H1 (cell line): ENCODE data around the gene BATF3. TPM values are rescaled to one million over a fixed set of nuclear protein-coding genes. Genes with fewer than 3 reads are reported as not detected.
"Not testable (repeated sequence)": the region's sequence is repeated elsewhere in the genome, so short reads cannot be mapped to it uniquely, and the experiment has no call there.

Experiments
- CTCF ChIA-PET: fragments of 300-600 bp; sonication (Branson Sonifier 250); formaldehyde crosslinking; loops from one replicate; lab custom pipeline; 2021; ENCODE audit not compliant: partially characterized antibody; lab: Charles Lee
- POLR2A ChIA-PET: fragments of 300-600 bp; sonication (Branson Sonifier 250); formaldehyde crosslinking; loops from one replicate; lab custom pipeline; 2021; ENCODE audit warnings: inconsistent platforms; ENCODE audit not compliant: partially characterized antibody; lab: Charles Lee
- DNase-seq, 2 experiments: peaks; one replicate each; pipeline versions ENCODE4 v3.0.0 to v3.0.0-alpha.2; 2010 to 2022; ENCODE audit warnings: low spot score in 2 of 2, low read depth in 1 of 2, mixed read lengths in 1 of 2
- FAIRE-seq: peaks from 2 replicates; lab custom pipeline; 2011; peaks lifted over from hg19 to GRCh38; lab: Jason Lieb, UNC
- H2AFZ ChIP-seq: 2 replicates; pipeline ENCODE4 v1.8.1; 2012; ENCODE audit warnings: low read length, inconsistent platforms
- H2AK5ac ChIP-seq: 2 replicates; pipeline ENCODE4 v1.6.1; 2013; ENCODE audit warnings: low read depth, low read length
- H2BK120ac ChIP-seq: replicated peaks from 2 replicates; pipeline ENCODE3; 2013; ENCODE audit warnings: low read depth, low read length, inconsistent platforms
- H2BK12ac ChIP-seq: 2 replicates; pipeline ENCODE4 v1.6.1; 2013; ENCODE audit warnings: low read depth, low read length
- H2BK15ac ChIP-seq: 2 replicates; pipeline ENCODE4 v1.6.1; 2013; ENCODE audit warnings: low read length
- H2BK20ac ChIP-seq: 2 replicates; pipeline ENCODE4 v1.6.1; 2013; ENCODE audit warnings: low read length
- H2BK5ac ChIP-seq: 2 replicates; pipeline ENCODE4 v1.6.1; 2013; ENCODE audit warnings: low read depth, low read length
- H3K14ac ChIP-seq: 2 replicates; pipeline ENCODE4 v1.6.1; 2013; ENCODE audit warnings: inconsistent platforms; ENCODE audit not compliant: insufficient read length
- H3K18ac ChIP-seq: 2 replicates; pipeline ENCODE4 v1.6.1; 2013; ENCODE audit warnings: low read length; ENCODE audit errors: extremely low read depth
- H3K23ac ChIP-seq: 2 replicates; pipeline ENCODE4 v1.6.1; 2013; ENCODE audit warnings: inconsistent platforms; ENCODE audit not compliant: insufficient read length
- H3K23me2 ChIP-seq: 2 replicates; pipeline ENCODE4 v1.6.1; 2013; ENCODE audit warnings: low read depth, low read length
- H3K27ac ChIP-seq: 2 replicates; pipeline ENCODE4 v1.6.1; 2011; ENCODE audit warnings: low read depth, low read length, inconsistent platforms
- H3K27me3 ChIP-seq, 4 experiments: replicated peaks in 1 of 4; 1 replicate in 1 of 4; 2 replicates in 3 of 4; pipeline versions ENCODE4 v1.6.1 to v1.8.1; 2011 to 2013; ENCODE audit warnings: low read length in 3 of 4, mild to moderate bottlenecking in 3 of 4, inconsistent platforms in 2 of 4, mixed read lengths in 2 of 4, moderate library complexity in 1 of 4; ENCODE audit not compliant: control insufficient read depth in 3 of 4, insufficient read depth in 3 of 4; ENCODE audit errors: extremely low read depth in 1 of 4
- H3K36me3 ChIP-seq, 4 experiments: 2 replicates each; pipeline versions ENCODE4 v1.6.1 to v1.8.1; 2011 to 2013; ENCODE audit warnings: mild to moderate bottlenecking in 4 of 4, low read length in 3 of 4, moderate library complexity in 2 of 4, control low read depth in 1 of 4, inconsistent platforms in 1 of 4; ENCODE audit not compliant: insufficient read depth in 4 of 4, control insufficient read depth in 2 of 4
- H3K4ac ChIP-seq: replicated peaks from 2 replicates; pipeline ENCODE3; 2013; ENCODE audit warnings: low read length, low read depth, mixed read lengths, inconsistent platforms; ENCODE audit not compliant: insufficient read length
- H3K4me1 ChIP-seq, 4 experiments: replicated peaks in 1 of 4; 1 replicate in 1 of 4; 2 replicates in 3 of 4; pipeline versions ENCODE4 v1.6.1 to v1.8.1; 2011 to 2013; ENCODE audit warnings: low read length in 3 of 4, inconsistent platforms in 2 of 4, mixed read lengths in 1 of 4; ENCODE audit not compliant: insufficient read depth in 4 of 4, control insufficient read depth in 3 of 4
- H3K4me2 ChIP-seq, 2 experiments: 2 replicates each; pipeline versions ENCODE4 v1.6.1 to v1.8.1; 2011 to 2013; ENCODE audit warnings: low read depth in 2 of 2, low read length in 2 of 2, control low read depth in 1 of 2, inconsistent platforms in 1 of 2, mild to moderate bottlenecking in 1 of 2; ENCODE audit not compliant: insufficient read depth in 1 of 2
- H3K4me3 ChIP-seq, 4 experiments: fragments of 200-600, 300-600 bp in 1 of 4; sonication (generic), shearing (Covaris generic), sonication (Bioruptor Twin) in 1 of 4; 2 replicates each; pipeline versions ENCODE4 v1.5.1 to v1.8.1; 2011 to 2016; ENCODE audit warnings: low read length in 4 of 4, low read depth in 3 of 4, control low read depth in 2 of 4, inconsistent platforms in 2 of 4, mild to moderate bottlenecking in 2 of 4, mixed read lengths in 1 of 4, moderate library complexity in 1 of 4; ENCODE audit not compliant: insufficient read depth in 2 of 4; ENCODE audit errors: extremely low read depth in 1 of 4
- H3K56ac ChIP-seq: replicated peaks from 2 replicates; pipeline ENCODE3; 2013; ENCODE audit warnings: low read depth, mild to moderate bottlenecking, mixed read lengths, low read length, inconsistent platforms; ENCODE audit not compliant: insufficient read length
- H3K79me1 ChIP-seq: 2 replicates; pipeline ENCODE4 v1.6.1; 2013; ENCODE audit warnings: low read depth, low read length, control low read depth
- H3K79me2 ChIP-seq, 2 experiments: 2 replicates each; pipeline versions ENCODE4 v1.6.1 to v1.8.1; 2012 to 2013; ENCODE audit warnings: low read length in 2 of 2, mild to moderate bottlenecking in 2 of 2, inconsistent platforms in 1 of 2; ENCODE audit not compliant: insufficient read depth in 2 of 2, control insufficient read depth in 1 of 2
- H3K9ac ChIP-seq, 4 experiments: replicated peaks in 1 of 4; 1 replicate in 1 of 4; 2 replicates in 3 of 4; pipeline versions ENCODE4 v1.6.1 to v1.8.1; 2011 to 2013; ENCODE audit warnings: low read depth in 3 of 4, low read length in 3 of 4, control low read depth in 2 of 4, mild to moderate bottlenecking in 2 of 4, moderate library complexity in 2 of 4, inconsistent platforms in 1 of 4; ENCODE audit errors: extremely low read depth in 1 of 4
- H3K9me3 ChIP-seq, 2 experiments: 2 replicates each; pipeline versions ENCODE4 v1.6.1 to v1.8.1; 2012 to 2013; ENCODE audit warnings: mild to moderate bottlenecking in 2 of 2, moderate library complexity in 2 of 2, control low read depth in 1 of 2, inconsistent platforms in 1 of 2, low read depth in 1 of 2, low read length in 1 of 2, mixed read lengths in 1 of 2; ENCODE audit not compliant: insufficient read depth in 2 of 2
- H4K20me1 ChIP-seq, 2 experiments: replicated peaks in 1 of 2; 2 replicates each; pipeline versions ENCODE3 to v1.8.1; 2011 to 2013; ENCODE audit warnings: inconsistent platforms in 2 of 2, low read length in 2 of 2, mild to moderate bottlenecking in 1 of 2; ENCODE audit not compliant: insufficient read depth in 2 of 2, control insufficient read depth in 1 of 2
- H4K5ac ChIP-seq: 2 replicates; pipeline ENCODE4 v1.6.1; 2013; ENCODE audit warnings: low read length, low read depth, mixed read lengths, inconsistent platforms; ENCODE audit not compliant: insufficient read length
- H4K8ac ChIP-seq: 2 replicates; pipeline ENCODE4 v1.8.0; 2013; ENCODE audit warnings: mild to moderate bottlenecking, moderate library complexity, low read length, inconsistent platforms; ENCODE audit not compliant: insufficient read depth; ENCODE audit errors: extremely low read depth
- H4K91ac ChIP-seq: replicated peaks from 2 replicates; pipeline ENCODE3; 2013; ENCODE audit warnings: low read length, mixed read lengths, inconsistent platforms; ENCODE audit not compliant: insufficient read length
- CTBP2 ChIP-seq: IDR thresholded peaks from 2 replicates; pipeline ENCODE4 v1.7.0; 2011; ENCODE audit warnings: borderline replicate concordance, mild to moderate bottlenecking, moderate library complexity, mixed read lengths, low read length; ENCODE audit not compliant: insufficient read depth, insufficient read length
- HDAC6 ChIP-seq: IDR thresholded peaks from one replicate; pipeline ENCODE4 v1.7.1; 2012; ENCODE audit warnings: low read depth, mild to moderate bottlenecking, inconsistent platforms, low read length, moderate library complexity
- SUZ12 ChIP-seq: fragments of 200-600 bp; sonication (generic); IDR thresholded peaks from 2 replicates; pipeline ENCODE4 v1.6.1; 2012; ENCODE audit warnings: mild to moderate bottlenecking, inconsistent platforms, low read length, moderate library complexity, mixed read lengths
- TAF1 ChIP-seq: IDR thresholded peaks from 2 replicates; pipeline ENCODE4 v1.6.1; 2011; ENCODE audit warnings: mild to moderate bottlenecking, low read depth, low read length
- WGBS, 2 experiments: shearing (Covaris generic) in 1 of 2; methylation state at CpG; one replicate each; pipeline versions ENCODE4 v1.1.6 to v1.1.7; 2013 to 2015; ENCODE audit warnings: low lambda C conversion rate in 2 of 2, mixed read lengths in 2 of 2, inconsistent platforms in 1 of 2, low coverage in 1 of 2, missing lambda C conversion rate in 1 of 2; ENCODE audit not compliant: insufficient replicate concordance in 2 of 2, insufficient coverage in 1 of 2, insufficient read length in 1 of 2; ENCODE audit errors: extremely low coverage in 1 of 2, missing lambda C conversion rate in 1 of 2; 5-methylcytosine and 5-hydroxymethylcytosine counted together
- polyA plus RNA-seq, 7 experiments: library from polyadenylated mRNA; depleted of rRNA in 3 of 7; stranded (reverse) in 5 of 7; unstranded in 2 of 7; fragments of >200 nt in 5 of 7; fragments of 200-250 nt in 2 of 7; gene quantifications; 1 replicate in 5 of 7; 2 replicates in 1 of 7; 4 replicates in 1 of 7; pipeline versions ENCODE4 v1.2.1 to v1.2.3, GENCODE V29; 2011 to 2013; ENCODE audit warnings: missing spikeins in 2 of 7, mixed read lengths in 2 of 7
- total RNA-seq: library from RNA; stranded (reverse); fragmentation: NEBNext Ultra II Directional; extraction: Animal tissue kit (Norgen Biotek cat#: 25700); gene quantifications from 2 replicates; pipeline ENCODE4 v1.2.1, GENCODE V29; 2021

Gene BATF3
- total and polyA plus RNA-seq, 2 of the 8 experiments (the other 6 are each of a cell fraction or from before 2014, with no cell fraction given), result 6.3 TPM

GRCh38 chr1:212640223-212640878 lies 59.3 kb downstream of the BATF3 start (continued):
- TF ChIP-seq TAF1 (no peak), HDAC6 (no peak), CTBP2 (no peak), SUZ12 (no peak)

- not testable (repeated sequence) for H3K79me1 ChIP-seq, H2AFZ ChIP-seq, H2AK5ac ChIP-seq, H3K4me3 ChIP-seq, H3K18ac ChIP-seq, H3K27me3 ChIP-seq, H3K56ac ChIP-seq, H4K20me1 ChIP-seq, H3K27ac ChIP-seq, H3K4me1 ChIP-seq, H2BK20ac ChIP-seq, H3K14ac ChIP-seq, H3K9me3 ChIP-seq, H3K23ac ChIP-seq, H2BK15ac ChIP-seq, H4K5ac ChIP-seq, H3K23me2 ChIP-seq, H3K9ac ChIP-seq, H3K79me2 ChIP-seq, H4K91ac ChIP-seq, H2BK5ac ChIP-seq, H3K36me3 ChIP-seq, H4K8ac ChIP-seq, H2BK120ac ChIP-seq, DNase-seq, FAIRE-seq, H3K4me2 ChIP-seq, H3K4ac ChIP-seq, H2BK12ac ChIP-seq
- CTCF ChIA-PET, result interaction anchor here (1.0 to 4.9 kb wide), 4 partner anchors 10 to 37 kb away, joined by 3 to 59 read pairs (median 3); no protein-coding TSS in a partner anchor
- WGBS, 2 experiments, result 60% methylated on average over 2 of the region's 2 CpGs; no CpG with 5 or more reads in 1 of the 2 experiments
- POLR2A ChIA-PET, result interaction anchor here (1.7 kb wide), 1 partner anchor 21 kb away, joined by 3 read pairs; no protein-coding TSS in a partner anchor
Observed at GRCh38 chr1:212639524-212639923, 60.1 kb downstream of the BATF3 start.
